Osteoblast (primary cell): ENCODE data around the gene DIAPH2. TPM values are rescaled to one million over a fixed set of nuclear protein-coding genes. Genes with fewer than 3 reads are reported as not detected.

ENCODE experiments used
- DNase-seq: peaks from one replicate; pipeline ENCODE4 v3.0.0; 2011; ENCODE audit warnings: low spot score, mixed read lengths; ENCODE audit not compliant: insufficient read length; ENCODE audit errors: missing footprints
- H2AFZ ChIP-seq: 2 replicates; pipeline ENCODE4 v1.6.0; 2011; ENCODE audit warnings: mild to moderate bottlenecking, low read length
- H3K27ac ChIP-seq: 2 replicates; pipeline ENCODE4 v1.5.1; 2011; ENCODE audit warnings: mild to moderate bottlenecking, low read depth, low read length, moderate library complexity
- H3K27me3 ChIP-seq: 2 replicates; pipeline ENCODE4 v1.6.0; 2012; ENCODE audit warnings: mild to moderate bottlenecking, control low read depth, inconsistent platforms, low read length, moderate library complexity; ENCODE audit not compliant: insufficient read depth
- H3K36me3 ChIP-seq: 2 replicates; pipeline ENCODE4 v1.5.1; 2011; ENCODE audit warnings: mild to moderate bottlenecking, low read length, control low read depth, moderate library complexity; ENCODE audit not compliant: insufficient read depth
- H3K4me1 ChIP-seq: 2 replicates; pipeline ENCODE4 v1.5.1; 2011; ENCODE audit warnings: mild to moderate bottlenecking, low read length, control low read depth, moderate library complexity; ENCODE audit not compliant: insufficient read depth
- H3K4me2 ChIP-seq: 2 replicates; pipeline ENCODE4 v1.6.0; 2011; ENCODE audit warnings: mild to moderate bottlenecking, low read length; ENCODE audit not compliant: insufficient read depth
- H3K4me3 ChIP-seq: fragments of 200-600 bp; sonication (generic); 3 replicates; pipeline ENCODE4 v1.5.1; 2012; ENCODE audit warnings: mild to moderate bottlenecking, low read length, inconsistent platforms; ENCODE audit not compliant: insufficient read depth
- H3K79me2 ChIP-seq: 2 replicates; pipeline ENCODE4 v1.6.0; 2012; ENCODE audit warnings: mild to moderate bottlenecking, low read length, control low read depth, inconsistent platforms; ENCODE audit not compliant: insufficient read depth
- H3K9me3 ChIP-seq: 2 replicates; pipeline ENCODE4 v1.5.1; 2011; ENCODE audit warnings: low read depth, low read length, control low read depth
- H4K20me1 ChIP-seq: 2 replicates; pipeline ENCODE4 v1.6.0; 2012; ENCODE audit warnings: mild to moderate bottlenecking, low read length, control low read depth; ENCODE audit not compliant: insufficient read depth
- total RNA-seq: library from RNA; depleted of rRNA; stranded (reverse); fragments of >200 nt; gene quantifications from 2 replicates; pipeline ENCODE4 v1.2.3, GENCODE V29; 2012
- TF ChIP-seq, protein P1 (sequence below): IDR thresholded peaks from 2 replicates; pipeline ENCODE4 v1.5.1; 2011; ENCODE audit warnings: mild to moderate bottlenecking, low read depth, low read length, moderate library complexity; ENCODE audit errors: extremely low read depth

The DIAPH2 gene
- total RNA-seq, 1 donor = 21.0 TPM

DNA sequence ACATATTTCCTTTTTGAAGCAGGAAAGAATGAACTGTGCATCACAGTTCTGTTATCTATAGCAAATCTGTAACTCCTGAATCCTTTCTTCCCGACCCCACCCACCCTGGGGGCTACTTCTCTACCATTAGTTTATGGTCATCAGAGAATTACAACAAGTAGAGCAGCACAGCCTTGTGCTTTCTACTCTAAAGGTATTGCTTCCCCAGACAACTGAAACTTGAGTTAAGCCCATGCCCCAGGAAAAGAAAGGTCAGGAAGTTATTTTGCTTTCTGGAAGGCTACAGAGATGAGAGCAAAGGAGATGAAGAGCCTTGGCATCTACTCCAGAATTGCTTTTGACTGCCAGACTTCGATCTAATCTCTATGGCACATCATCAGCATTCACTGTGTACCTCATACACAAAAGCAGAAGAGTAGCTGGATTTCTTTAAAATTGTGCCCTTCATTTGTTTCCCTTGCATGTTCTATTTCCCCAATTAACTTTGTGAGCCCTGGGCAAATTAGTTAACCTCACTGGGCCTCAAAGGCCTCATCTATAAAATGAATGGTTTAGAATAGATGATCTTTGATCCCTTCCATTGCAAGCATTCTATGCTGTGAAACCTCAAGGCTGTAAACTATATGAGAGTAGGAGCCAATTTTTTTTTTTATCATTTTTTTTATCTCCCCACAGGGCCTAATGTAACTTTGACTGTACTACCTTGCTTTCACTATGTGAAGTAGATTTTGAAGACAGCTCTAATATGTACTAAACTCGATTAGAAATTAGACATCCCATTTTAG, 794.7 kb downstream of the DIAPH2 start:
- Histone ChIP-seq H3K27me3 (no peaks in the 10 kb centered on the region), H3K4me2 (no peak overlapping the region), H3K9me3 (no peaks in the 10 kb centered on the region), H3K79me2 (no peaks in the 10 kb centered on the region), H3K27ac (no peak overlapping the region), H3K4me1 (no peaks in the 10 kb centered on the region), H2AFZ (no peak overlapping the region), H4K20me1 (no peaks in the 10 kb centered on the region), H3K36me3 (no peaks in the 10 kb centered on the region), H3K4me3 (no peak overlapping the region)
- TF ChIP-seq, protein P1, sequence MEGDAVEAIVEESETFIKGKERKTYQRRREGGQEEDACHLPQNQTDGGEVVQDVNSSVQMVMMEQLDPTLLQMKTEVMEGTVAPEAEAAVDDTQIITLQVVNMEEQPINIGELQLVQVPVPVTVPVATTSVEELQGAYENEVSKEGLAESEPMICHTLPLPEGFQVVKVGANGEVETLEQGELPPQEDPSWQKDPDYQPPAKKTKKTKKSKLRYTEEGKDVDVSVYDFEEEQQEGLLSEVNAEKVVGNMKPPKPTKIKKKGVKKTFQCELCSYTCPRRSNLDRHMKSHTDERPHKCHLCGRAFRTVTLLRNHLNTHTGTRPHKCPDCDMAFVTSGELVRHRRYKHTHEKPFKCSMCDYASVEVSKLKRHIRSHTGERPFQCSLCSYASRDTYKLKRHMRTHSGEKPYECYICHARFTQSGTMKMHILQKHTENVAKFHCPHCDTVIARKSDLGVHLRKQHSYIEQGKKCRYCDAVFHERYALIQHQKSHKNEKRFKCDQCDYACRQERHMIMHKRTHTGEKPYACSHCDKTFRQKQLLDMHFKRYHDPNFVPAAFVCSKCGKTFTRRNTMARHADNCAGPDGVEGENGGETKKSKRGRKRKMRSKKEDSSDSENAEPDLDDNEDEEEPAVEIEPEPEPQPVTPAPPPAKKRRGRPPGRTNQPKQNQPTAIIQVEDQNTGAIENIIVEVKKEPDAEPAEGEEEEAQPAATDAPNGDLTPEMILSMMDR = no peak
- DNase-seq = no peak

DNA sequence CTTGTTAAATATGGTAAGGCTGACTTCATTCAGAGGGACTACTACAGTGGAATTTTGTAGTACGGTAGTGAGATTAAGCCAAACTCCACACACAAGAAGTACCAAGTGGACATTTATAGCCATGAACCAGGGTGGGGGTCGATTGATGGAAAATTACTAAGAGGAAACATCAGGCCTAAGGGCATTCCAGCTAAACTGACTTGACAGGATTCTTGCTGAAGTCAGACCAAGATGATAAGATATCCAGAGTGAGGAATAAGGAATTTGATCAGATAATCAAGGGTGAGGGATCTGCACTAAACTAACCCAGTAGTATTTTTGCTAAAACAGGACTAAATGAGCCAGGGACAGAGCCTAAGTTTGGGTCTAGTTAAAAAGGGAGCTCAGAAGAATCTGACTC, 796.6 kb downstream of the DIAPH2 start:
- Histone ChIP-seq H3K27ac (no peak overlapping the region), H3K27me3 (no peaks in the 10 kb centered on the region), H2AFZ (no peak overlapping the region), H3K9me3 (no peaks in the 10 kb centered on the region), H3K4me1 (no peaks in the 10 kb centered on the region), H3K4me2 (no peak overlapping the region), H3K79me2 (no peaks in the 10 kb centered on the region), H3K4me3 (no peak overlapping the region), H3K36me3 (no peaks in the 10 kb centered on the region), H4K20me1 (no peaks in the 10 kb centered on the region)
- TF ChIP-seq, protein P1 = no peak
- no peak for DNase-seq

DNA sequence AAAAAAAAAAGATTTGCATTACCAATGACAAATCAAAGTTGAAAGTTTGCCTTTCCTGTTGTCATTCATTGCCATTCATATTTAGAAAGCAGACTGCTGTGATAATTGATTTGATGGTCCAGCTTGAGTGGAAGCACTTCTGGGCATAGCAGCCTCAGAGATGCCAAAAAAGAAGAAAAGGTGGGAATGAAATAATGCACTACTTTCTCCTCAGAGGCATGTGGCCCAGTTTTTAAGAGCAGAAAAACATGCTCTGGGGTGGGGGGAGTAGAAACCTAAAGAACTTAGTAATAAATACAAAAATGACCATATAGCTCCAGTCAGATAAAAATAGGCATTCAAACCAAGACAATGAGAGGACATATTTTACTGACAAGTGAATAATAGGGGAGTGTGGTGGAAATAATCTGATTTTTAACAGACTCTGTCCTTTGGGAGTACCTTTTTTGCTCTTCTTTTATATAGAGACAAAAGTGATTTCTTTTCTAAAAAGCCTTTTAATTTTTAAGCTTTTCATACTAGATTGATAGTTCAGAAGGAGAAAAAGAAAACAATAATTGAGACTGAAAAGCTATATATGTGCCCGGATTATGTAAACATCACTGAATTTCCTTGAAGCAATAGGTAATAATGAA, 798.1 kb downstream of the DIAPH2 start:
- Histone ChIP-seq H3K36me3 (no peaks in the 10 kb centered on the region), H3K4me1 (no peaks in the 10 kb centered on the region), H3K79me2 (no peaks in the 10 kb centered on the region), H3K27ac (no peak overlapping the region), H2AFZ (no peak overlapping the region), H3K27me3 (no peaks in the 10 kb centered on the region), H3K4me2 (no peak overlapping the region), H3K9me3 (no peaks in the 10 kb centered on the region), H4K20me1 (no peaks in the 10 kb centered on the region), H3K4me3 (no peak overlapping the region)
- no peak for DNase-seq
- TF ChIP-seq, protein P1 = no peak

DNA sequence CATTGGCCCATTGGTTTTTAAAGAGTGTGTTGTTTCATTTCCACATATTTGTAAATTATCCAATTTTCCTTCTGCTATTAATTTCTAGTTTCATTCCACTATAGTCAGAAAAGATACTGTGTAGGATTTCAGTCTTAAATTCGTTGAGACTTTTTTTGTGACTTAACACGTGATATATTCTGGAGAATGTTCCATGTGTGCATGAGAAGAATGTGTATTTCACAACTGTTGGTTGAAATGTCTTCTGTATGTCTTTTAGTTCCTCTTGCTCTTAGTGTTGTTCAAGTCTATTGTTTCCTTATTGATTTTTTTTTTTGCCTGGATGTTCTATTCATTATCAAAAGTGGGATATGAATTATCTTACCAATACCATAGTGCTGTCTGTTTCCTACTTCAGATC, 806.0 kb downstream of the DIAPH2 start:
- H3K36me3 ChIP-seq = no peaks in the 10 kb centered on the region
- H4K20me1 ChIP-seq = no peaks in the 10 kb centered on the region
- no peak overlapping the region for H3K4me3 ChIP-seq
- H3K79me2 ChIP-seq = no peaks in the 10 kb centered on the region
- H2AFZ ChIP-seq = no peak overlapping the region
- TF ChIP-seq, protein P1 = no peak
- no peaks in the 10 kb centered on the region for H3K9me3 ChIP-seq
- H3K27ac ChIP-seq = no peak overlapping the region
- H3K4me2 ChIP-seq = no peak overlapping the region
- H3K27me3 ChIP-seq = no peaks in the 10 kb centered on the region
- no peak for DNase-seq
- H3K4me1 ChIP-seq = no peaks in the 10 kb centered on the region
